UCSD-AML1 (cell line): ENCODE data around the gene LACC1.

Experiments
- DNase-seq: peaks from one replicate; lab custom pipeline; 2025; ENCODE audit not compliant: unreplicated experiment; lab: John Stamatoyannopoulos, UW

The LACC1 gene

DNA sequence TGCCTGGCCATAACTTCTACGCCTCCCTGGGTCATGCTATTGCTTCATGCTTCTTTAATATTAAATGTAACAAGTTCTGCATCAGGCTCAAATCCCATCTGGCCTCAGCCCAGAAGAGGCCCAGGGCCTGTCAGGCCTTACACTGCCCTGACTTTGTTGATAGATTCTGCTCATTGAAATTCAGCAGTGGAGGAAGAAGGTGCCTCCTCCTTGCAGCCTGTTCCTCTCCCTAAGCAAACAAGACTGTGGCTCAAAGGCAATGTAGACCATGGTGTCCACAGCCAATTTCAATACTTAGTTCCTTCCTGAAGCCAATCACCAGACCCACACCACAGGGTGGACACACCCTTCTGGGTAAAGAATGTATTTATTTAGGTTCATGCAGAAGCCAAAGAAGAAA lies 59.4 kb downstream of the LACC1 start:
- no peak for DNase-seq

DNA sequence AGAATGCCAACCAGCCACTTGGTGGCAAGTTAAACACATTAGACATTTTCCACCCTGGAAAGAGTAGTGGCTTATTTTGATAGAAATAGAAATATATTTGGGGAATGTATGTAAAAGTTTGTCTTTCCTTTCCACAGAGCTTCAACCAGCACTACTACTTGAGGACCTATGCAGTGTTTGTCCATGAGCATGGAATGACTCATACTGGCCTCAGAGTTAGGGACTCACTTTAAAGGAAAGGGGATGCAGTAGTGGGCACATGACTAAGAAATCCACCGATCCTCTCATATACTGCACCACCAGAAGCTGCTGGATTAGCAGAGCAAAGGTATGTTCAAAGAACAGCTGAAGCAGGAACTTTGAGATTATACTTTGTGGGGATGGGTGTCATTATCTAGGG lies 62.6 kb downstream of the LACC1 start:
- DNase-seq, result no peak
